B cell (primary cell): ENCODE measurements around the gene TRPM2. TPM values are rescaled to one million over a fixed set of nuclear protein-coding genes. Genes with fewer than 3 reads are reported as not detected.

Experiments
- ATAC-seq: fragments of 200-7000 bp; cut with Tn5 transposase; one replicate; pipeline ENCODE4 v1.10.0; 2021; ENCODE audit warnings: low read depth, mild to moderate bottlenecking, moderate number of reproducible peaks, moderate library complexity
- CTCF ChIA-PET: fragments of 350-600 bp; sonication (Branson Sonifier 250); formaldehyde crosslinking; loops from one replicate; lab custom pipeline; 2021; ENCODE audit warnings: antibody characterized with exemption, inconsistent platforms; lab: Charles Lee
- POLR2A ChIA-PET: fragments of 350-600 bp; sonication (Branson Sonifier 250); formaldehyde crosslinking; loops from one replicate; lab custom pipeline; 2021; ENCODE audit warnings: antibody characterized with exemption; lab: Charles Lee
- DNase-seq: peaks from one replicate; pipeline ENCODE4 v3.0.0; 2013
- H2AFZ ChIP-seq: 2 replicates; pipeline ENCODE4 v1.6.1; 2012; ENCODE audit warnings: mild to moderate bottlenecking, low read depth, low read length; ENCODE audit not compliant: insufficient read depth, poor library complexity, severe bottlenecking
- H3K27ac ChIP-seq, 2 donors: 1 replicate in 1 of 2; 2 replicates in 1 of 2; pipeline ENCODE4 v1.5.1; 2012 to 2013; ENCODE audit warnings: low read length in 2 of 2, mild to moderate bottlenecking in 2 of 2, moderate library complexity in 1 of 2
- H3K27me3 ChIP-seq, 4 experiments: fragments of 200-600 bp in 1 of 4; sonication (generic) in 1 of 4; replicated peaks in 1 of 4; 1 replicate in 2 of 4; 2 replicates in 2 of 4; pipeline versions ENCODE4 v1.6.1 to v1.7.0; 2013 to 2016; ENCODE audit warnings: low read length in 3 of 4, mild to moderate bottlenecking in 2 of 4, mixed read lengths in 1 of 4, moderate library complexity in 1 of 4; ENCODE audit not compliant: insufficient read depth in 4 of 4, control insufficient read depth in 3 of 4; ENCODE audit errors: control extremely low read depth in 1 of 4
- H3K36me3 ChIP-seq, 2 experiments: replicated peaks in 1 of 2; 1 replicate in 1 of 2; 2 replicates in 1 of 2; pipeline versions ENCODE4 v1.6.1 to v1.7.1; 2013; ENCODE audit warnings: low read length in 1 of 2; ENCODE audit not compliant: insufficient read depth in 2 of 2, control insufficient read depth in 1 of 2; ENCODE audit errors: control extremely low read depth in 1 of 2, extremely low read depth in 1 of 2
- H3K4me1 ChIP-seq, 2 donors: fragments of 200-600 bp in 1 of 2; sonication (generic) in 1 of 2; 1 replicate in 1 of 2; 2 replicates in 1 of 2; pipeline versions ENCODE4 v1.5.1 to v1.6.1; 2013 to 2017; ENCODE audit warnings: low read length in 2 of 2; ENCODE audit not compliant: control insufficient read depth in 2 of 2, insufficient read depth in 2 of 2
- H3K4me2 ChIP-seq: replicated peaks from 2 replicates; pipeline ENCODE3; 2012; ENCODE audit warnings: mild to moderate bottlenecking, low read depth, low read length; ENCODE audit not compliant: poor library complexity, severe bottlenecking
- H3K4me3 ChIP-seq, 5 experiments: fragments of 200-600 bp in 1 of 5; sonication (generic) in 1 of 5; 1 replicate in 3 of 5; 2 replicates in 2 of 5; pipeline versions ENCODE4 v1.5.1 to v1.7.0; 2011 to 2016; ENCODE audit warnings: low read length in 4 of 5, mild to moderate bottlenecking in 4 of 5, low read depth in 2 of 5, control low read depth in 1 of 5, moderate library complexity in 1 of 5; ENCODE audit not compliant: insufficient read depth in 1 of 5; ENCODE audit errors: control extremely low read depth in 1 of 5, extremely low read depth in 1 of 5
- H3K79me2 ChIP-seq: fragments of 200-600 bp; sonication (generic); one replicate; pipeline ENCODE4 v1.6.0; 2016; ENCODE audit warnings: low read length; ENCODE audit not compliant: control insufficient read depth, insufficient read depth
- H3K9ac ChIP-seq: fragments of 200-600 bp; sonication (generic); 2 replicates; pipeline ENCODE4 v1.6.1; 2017; ENCODE audit warnings: mild to moderate bottlenecking, low read length, moderate library complexity
- H3K9me3 ChIP-seq, 3 donors: one replicate each; pipeline versions ENCODE4 v1.6.1 to v1.7.1; 2013; ENCODE audit warnings: low read length in 2 of 3; ENCODE audit not compliant: control insufficient read depth in 2 of 3, insufficient read depth in 1 of 3; ENCODE audit errors: control extremely low read depth in 1 of 3
- H4K20me1 ChIP-seq: 2 replicates; pipeline ENCODE4 v1.6.0; 2012; ENCODE audit warnings: mild to moderate bottlenecking, low read length; ENCODE audit not compliant: insufficient read depth, control insufficient read depth, poor library complexity, severe bottlenecking
- H3K27ac Mint-ChIP-seq: one replicate; pipeline ENCODE4 v1.8.0; 2021; ENCODE audit warnings: mixed read lengths
- H3K27me3 Mint-ChIP-seq: one replicate; pipeline ENCODE4 v1.8.0; 2021; ENCODE audit warnings: mixed read lengths
- H3K4me1 Mint-ChIP-seq: one replicate; pipeline ENCODE4 v1.8.0; 2021; ENCODE audit warnings: mixed read lengths
- H3K4me3 Mint-ChIP-seq: one replicate; pipeline ENCODE4 v1.8.0; 2021; ENCODE audit warnings: mixed read lengths
- H3K9me3 Mint-ChIP-seq: one replicate; pipeline ENCODE4 v1.8.0; 2022; ENCODE audit warnings: mixed read lengths; ENCODE audit not compliant: insufficient read depth
- CTCF ChIP-seq: fragments of 200-600 bp; IDR thresholded peaks from one replicate; pipeline ENCODE4 v1.8.0; 2022; ENCODE audit warnings: antibody characterized with exemption, mild to moderate bottlenecking
- EZH2 ChIP-seq: IDR thresholded peaks from 2 replicates; pipeline ENCODE4 v1.6.1; 2012; ENCODE audit warnings: borderline replicate concordance, low read depth, mild to moderate bottlenecking, moderate library complexity, low read length; ENCODE audit not compliant: insufficient read depth, poor library complexity, severe bottlenecking
- WGBS: methylation state at CpG from one replicate; pipeline ENCODE4 v1.1.5; 2013; ENCODE audit warnings: missing lambda C conversion rate; ENCODE audit not compliant: insufficient coverage; 5-methylcytosine and 5-hydroxymethylcytosine counted together
- intact Hi-C: fragments of 100-400 bp; cut with micrococcal nuclease; formaldehyde crosslinking; loops from one replicate; pipeline ENCODE4 v1.10.0; 2022
- polyA plus RNA-seq: library from polyadenylated mRNA; depleted of rRNA; stranded (reverse); fragments of >200 nt; gene quantifications from 2 replicates; pipeline ENCODE4 v1.2.3, GENCODE V29; 2012
- total RNA-seq, 2 donors: library from RNA; stranded (reverse); fragments of 120-200 nt in 1 of 2; gene quantifications; 1 replicate in 1 of 2; 2 replicates in 1 of 2; pipeline versions ENCODE4 v1.2.3 to v1.2.4, GENCODE V29; 2013 to 2022

The TRPM2 gene
- total and polyA plus RNA-seq, 2 donors (not counting 1 experiment from before 2014, with no cell fraction given): 1.6 to 8.4 TPM

- CTCF ChIA-PET: no interaction called here
- POLR2A ChIA-PET: interaction anchor here (0.5 to 0.6 kb wide), 2 partner anchors 70 to 494 kb away, joined by 4 to 12 read pairs; no protein-coding TSS in a partner anchor
- ATAC-seq: no peak
- H3K9ac ChIP-seq: no peak overlapping the region
- no peaks in the 10 kb centered on the region for H3K27me3 ChIP-seq
- peaks cover 0 to 8% of the 10 kb centered on the region in 2 donors for H3K4me1 ChIP-seq
- Mint-ChIP-seq H3K4me1 (peaks cover 7% of the 10 kb centered on the region), H3K4me3 (no peak overlapping the region), H3K27ac (no peak overlapping the region), H3K9me3 (no peaks in the 10 kb centered on the region), H3K27me3 (no peaks in the 10 kb centered on the region)
- peaks cover 39% of the 10 kb centered on the region for H4K20me1 ChIP-seq
- H3K4me2 ChIP-seq: no peak overlapping the region
- peaks cover 0 to 33% of the 10 kb centered on the region in 2 experiments for H3K36me3 ChIP-seq
- no peak overlapping the region for H2AFZ ChIP-seq
- TF ChIP-seq CTCF: no peak
- no peaks in the 10 kb centered on the region for H3K9me3 ChIP-seq
- H3K27ac ChIP-seq: no peak overlapping the region
- H3K4me3 ChIP-seq: no peak overlapping the region
- intact Hi-C loops: loop anchor here (5.0 kb wide), 1 partner anchor 322 kb away; the partner anchor contains the start of gene TRAPPC10
- H3K79me2 ChIP-seq: no peaks in the 10 kb centered on the region
- whole genome bisulfite sequencing: 90% methylated on average over 11 of the region's 26 CpGs
- DNase-seq: no peak
Observed at GRCh38 chr21:44334329-44335030, 18.9 kb upstream of the TRPM2 start.

DNA sequence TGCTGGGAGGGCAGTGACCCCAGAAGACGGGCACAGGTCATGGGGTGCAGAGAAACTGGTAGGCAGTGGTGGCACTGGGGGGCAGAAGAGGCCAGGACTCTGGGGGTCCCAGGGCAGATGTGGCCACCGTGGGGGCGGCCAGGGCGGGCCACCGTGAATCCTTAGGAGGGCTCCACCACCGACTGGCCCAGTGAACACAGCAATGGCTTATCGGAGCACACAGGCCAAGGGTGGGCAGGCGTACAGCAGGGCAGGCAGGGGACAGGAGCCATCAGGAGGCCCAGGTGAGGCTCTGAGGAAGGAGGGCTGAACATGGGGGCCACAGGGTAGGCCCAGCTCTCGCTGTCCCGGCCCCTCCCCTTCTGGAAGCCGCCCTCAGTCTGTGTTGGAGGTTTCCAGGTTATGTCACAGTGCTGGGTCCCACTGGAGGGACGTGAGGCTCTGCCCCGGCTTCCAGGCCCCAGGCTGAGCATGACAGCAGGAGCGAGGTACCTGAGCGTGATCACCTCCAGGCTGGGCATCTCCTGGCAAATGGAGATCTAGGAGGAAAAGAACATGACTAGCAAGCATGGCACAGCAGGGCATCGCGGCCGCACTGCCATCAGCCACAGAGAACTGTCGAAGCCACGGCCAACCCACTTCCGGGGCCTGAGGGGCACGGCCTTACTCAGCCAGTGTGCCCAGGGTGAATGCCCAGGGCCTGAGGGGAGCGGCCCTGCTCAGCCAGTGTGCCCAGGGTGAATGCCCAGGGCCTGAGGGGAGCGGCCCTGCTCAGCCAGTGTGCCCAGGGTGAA lies 18.0 kb upstream of the TRPM2 start:
- ChIA-PET POLR2A (no interaction called here), CTCF (no interaction called here)
- Histone ChIP-seq H3K4me3 (no peak overlapping the region), H3K27me3 (no peaks in the 10 kb centered on the region), H3K27ac (no peak overlapping the region), H3K36me3 (peaks cover 0 to 33% of the 10 kb centered on the region in 2 experiments), H2AFZ (no peak overlapping the region), H3K4me1 (peaks cover 9 to 18% of the 10 kb centered on the region in 2 donors), H3K9me3 (no peaks in the 10 kb centered on the region), H3K79me2 (no peaks in the 10 kb centered on the region), H3K4me2 (no peak overlapping the region), H3K9ac (no peak overlapping the region), H4K20me1 (peaks cover 30% of the 10 kb centered on the region)
- no peak overlapping the region for H3K27ac Mint-ChIP-seq
- H3K27me3 Mint-ChIP-seq: no peaks in the 10 kb centered on the region
- TF ChIP-seq CTCF (no peak), EZH2 (no peak)
- no peak for ATAC-seq
- 95% methylated on average over 22 of the region's 24 CpGs for WGBS
- intact Hi-C loops: loop anchor here (5.0 kb wide), 1 partner anchor 323 kb away; the partner anchor contains the start of gene TRAPPC10
- no peak for DNase-seq
- H3K4me1 Mint-ChIP-seq: peaks cover 15% of the 10 kb centered on the region
- H3K9me3 Mint-ChIP-seq: no peaks in the 10 kb centered on the region
- H3K4me3 Mint-ChIP-seq: no peak overlapping the region
